Panc1 (cell line): ENCODE results near the gene MELK.

ENCODE experiments used
- POLR2AphosphoS5 ChIP-seq: IDR thresholded peaks from 2 replicates; pipeline ENCODE4 v1.6.1; 2012; ENCODE audit warnings: mild to moderate bottlenecking, low read depth, low read length, moderate library complexity
- TCF7L2 ChIP-seq: IDR thresholded peaks from 2 replicates; pipeline ENCODE4 v1.6.1; 2011; ENCODE audit warnings: mild to moderate bottlenecking, low read depth, low read length, inconsistent platforms
- TF ChIP-seq, protein P1 (sequence below): fragments of 450-650 bp; IDR thresholded peaks from 2 replicates; pipeline ENCODE4 v1.5.1; 2017; ENCODE audit warnings: mild to moderate bottlenecking
- TF ChIP-seq, protein P2 (sequence below), 2 experiments: IDR thresholded peaks; 2 replicates each; pipeline ENCODE4 v1.6.1; 2011 to 2012; ENCODE audit warnings: low read depth in 2 of 2, control low read depth in 1 of 2, low read length in 1 of 2, mild to moderate bottlenecking in 1 of 2, moderate library complexity in 1 of 2; ENCODE audit not compliant: insufficient read depth in 1 of 2

DNA sequence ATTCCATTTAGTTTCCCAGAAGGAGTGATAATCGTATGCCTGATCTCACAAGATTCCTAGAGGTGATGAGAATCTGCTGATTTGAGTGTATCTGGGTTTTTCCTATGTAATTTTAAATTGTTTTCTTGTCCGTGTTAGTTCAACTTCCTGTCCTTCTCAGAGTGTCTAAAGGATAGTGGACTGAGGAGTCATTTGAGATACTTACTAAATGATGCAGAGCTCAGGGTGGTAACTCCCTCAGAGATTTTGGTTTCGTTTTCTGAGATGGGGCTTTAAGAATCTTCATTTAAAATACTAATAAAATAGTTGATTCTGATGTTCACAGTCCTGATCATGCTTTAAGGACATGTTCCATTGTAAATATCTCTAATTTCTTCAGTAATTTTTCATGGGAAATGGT, 30.3 kb downstream of the MELK start:
- TF ChIP-seq, protein P1, sequence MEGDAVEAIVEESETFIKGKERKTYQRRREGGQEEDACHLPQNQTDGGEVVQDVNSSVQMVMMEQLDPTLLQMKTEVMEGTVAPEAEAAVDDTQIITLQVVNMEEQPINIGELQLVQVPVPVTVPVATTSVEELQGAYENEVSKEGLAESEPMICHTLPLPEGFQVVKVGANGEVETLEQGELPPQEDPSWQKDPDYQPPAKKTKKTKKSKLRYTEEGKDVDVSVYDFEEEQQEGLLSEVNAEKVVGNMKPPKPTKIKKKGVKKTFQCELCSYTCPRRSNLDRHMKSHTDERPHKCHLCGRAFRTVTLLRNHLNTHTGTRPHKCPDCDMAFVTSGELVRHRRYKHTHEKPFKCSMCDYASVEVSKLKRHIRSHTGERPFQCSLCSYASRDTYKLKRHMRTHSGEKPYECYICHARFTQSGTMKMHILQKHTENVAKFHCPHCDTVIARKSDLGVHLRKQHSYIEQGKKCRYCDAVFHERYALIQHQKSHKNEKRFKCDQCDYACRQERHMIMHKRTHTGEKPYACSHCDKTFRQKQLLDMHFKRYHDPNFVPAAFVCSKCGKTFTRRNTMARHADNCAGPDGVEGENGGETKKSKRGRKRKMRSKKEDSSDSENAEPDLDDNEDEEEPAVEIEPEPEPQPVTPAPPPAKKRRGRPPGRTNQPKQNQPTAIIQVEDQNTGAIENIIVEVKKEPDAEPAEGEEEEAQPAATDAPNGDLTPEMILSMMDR = no peak
- no peak for TF ChIP-seq POLR2AphosphoS5
- TF ChIP-seq TCF7L2 = no peak
- TF ChIP-seq, protein P2, sequence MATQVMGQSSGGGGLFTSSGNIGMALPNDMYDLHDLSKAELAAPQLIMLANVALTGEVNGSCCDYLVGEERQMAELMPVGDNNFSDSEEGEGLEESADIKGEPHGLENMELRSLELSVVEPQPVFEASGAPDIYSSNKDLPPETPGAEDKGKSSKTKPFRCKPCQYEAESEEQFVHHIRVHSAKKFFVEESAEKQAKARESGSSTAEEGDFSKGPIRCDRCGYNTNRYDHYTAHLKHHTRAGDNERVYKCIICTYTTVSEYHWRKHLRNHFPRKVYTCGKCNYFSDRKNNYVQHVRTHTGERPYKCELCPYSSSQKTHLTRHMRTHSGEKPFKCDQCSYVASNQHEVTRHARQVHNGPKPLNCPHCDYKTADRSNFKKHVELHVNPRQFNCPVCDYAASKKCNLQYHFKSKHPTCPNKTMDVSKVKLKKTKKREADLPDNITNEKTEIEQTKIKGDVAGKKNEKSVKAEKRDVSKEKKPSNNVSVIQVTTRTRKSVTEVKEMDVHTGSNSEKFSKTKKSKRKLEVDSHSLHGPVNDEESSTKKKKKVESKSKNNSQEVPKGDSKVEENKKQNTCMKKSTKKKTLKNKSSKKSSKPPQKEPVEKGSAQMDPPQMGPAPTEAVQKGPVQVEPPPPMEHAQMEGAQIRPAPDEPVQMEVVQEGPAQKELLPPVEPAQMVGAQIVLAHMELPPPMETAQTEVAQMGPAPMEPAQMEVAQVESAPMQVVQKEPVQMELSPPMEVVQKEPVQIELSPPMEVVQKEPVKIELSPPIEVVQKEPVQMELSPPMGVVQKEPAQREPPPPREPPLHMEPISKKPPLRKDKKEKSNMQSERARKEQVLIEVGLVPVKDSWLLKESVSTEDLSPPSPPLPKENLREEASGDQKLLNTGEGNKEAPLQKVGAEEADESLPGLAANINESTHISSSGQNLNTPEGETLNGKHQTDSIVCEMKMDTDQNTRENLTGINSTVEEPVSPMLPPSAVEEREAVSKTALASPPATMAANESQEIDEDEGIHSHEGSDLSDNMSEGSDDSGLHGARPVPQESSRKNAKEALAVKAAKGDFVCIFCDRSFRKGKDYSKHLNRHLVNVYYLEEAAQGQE (IDR thresholded peaks at IDR 0.05; ENCODE audit: insufficient read depth in 1 of 2, low read depth in 2 of 2, low read length in 1 of 2) = no peak
